Gastrocnemius medialis (tissue), 4 donors: ENCODE measurements around the gene SLC22A1.

Experiments
- POLR2A ChIP-seq, 2 donors: fragments of 450-650 bp; IDR thresholded peaks; one replicate each; pipeline ENCODE4 v1.6.1; 2017; ENCODE audit warnings: antibody characterized with exemption in 2 of 2, mild to moderate bottlenecking in 2 of 2, moderate library complexity in 2 of 2
- TF ChIP-seq, protein P1 (sequence below), 5 experiments: fragments of 450-650 bp in 3 of 5; fragments of 200-600 bp in 2 of 5; sonication (generic) in 2 of 5; IDR thresholded peaks in 4 of 5; conservative IDR thresholded peaks in 1 of 5; 1 replicate in 4 of 5; 2 replicates in 1 of 5; pipeline ENCODE4 v1.5.1; 2016 to 2019; ENCODE audit warnings: antibody characterized with exemption in 5 of 5, mild to moderate bottlenecking in 3 of 5, moderate library complexity in 3 of 5

DNA sequence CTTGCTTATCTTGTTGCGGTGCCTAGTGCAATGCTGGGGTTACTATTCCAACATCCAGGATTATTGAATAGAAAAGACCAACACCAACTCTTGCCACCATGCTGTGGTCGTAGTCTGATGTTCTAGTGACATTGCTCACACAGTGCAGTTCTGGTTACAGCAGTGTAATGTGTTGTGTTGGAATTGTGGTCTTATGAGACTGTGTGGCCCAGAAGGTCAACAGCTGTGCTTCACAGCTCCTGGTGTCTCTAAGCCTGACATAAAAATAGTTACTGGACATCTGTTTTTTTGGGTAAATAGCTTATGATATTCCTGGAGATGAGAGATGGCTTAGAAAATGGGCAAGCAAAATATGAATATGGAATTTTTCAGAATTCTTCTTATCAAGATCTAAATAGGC, 79.4 kb downstream of the SLC22A1 start:
- no peak for TF ChIP-seq POLR2A (IDR thresholded peaks at IDR 0.05)
- TF ChIP-seq, protein P1, sequence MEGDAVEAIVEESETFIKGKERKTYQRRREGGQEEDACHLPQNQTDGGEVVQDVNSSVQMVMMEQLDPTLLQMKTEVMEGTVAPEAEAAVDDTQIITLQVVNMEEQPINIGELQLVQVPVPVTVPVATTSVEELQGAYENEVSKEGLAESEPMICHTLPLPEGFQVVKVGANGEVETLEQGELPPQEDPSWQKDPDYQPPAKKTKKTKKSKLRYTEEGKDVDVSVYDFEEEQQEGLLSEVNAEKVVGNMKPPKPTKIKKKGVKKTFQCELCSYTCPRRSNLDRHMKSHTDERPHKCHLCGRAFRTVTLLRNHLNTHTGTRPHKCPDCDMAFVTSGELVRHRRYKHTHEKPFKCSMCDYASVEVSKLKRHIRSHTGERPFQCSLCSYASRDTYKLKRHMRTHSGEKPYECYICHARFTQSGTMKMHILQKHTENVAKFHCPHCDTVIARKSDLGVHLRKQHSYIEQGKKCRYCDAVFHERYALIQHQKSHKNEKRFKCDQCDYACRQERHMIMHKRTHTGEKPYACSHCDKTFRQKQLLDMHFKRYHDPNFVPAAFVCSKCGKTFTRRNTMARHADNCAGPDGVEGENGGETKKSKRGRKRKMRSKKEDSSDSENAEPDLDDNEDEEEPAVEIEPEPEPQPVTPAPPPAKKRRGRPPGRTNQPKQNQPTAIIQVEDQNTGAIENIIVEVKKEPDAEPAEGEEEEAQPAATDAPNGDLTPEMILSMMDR (IDR thresholded peaks at IDR 0.05 in 4 of 5, conservative IDR thresholded peaks at IDR 0.05 in 1 of 5) = no peak
